Thyroid gland (tissue), 4 donors: Measurements from ENCODE around the gene MAGI3. TPM values are rescaled to one million over a fixed set of nuclear protein-coding genes. Genes with fewer than 3 reads are reported as not detected.
"Not testable (repeated sequence)": the region's sequence is repeated elsewhere in the genome, so short reads cannot be mapped to it uniquely, and the experiment has no call there.

Experiments used
- DNase-seq, 2 donors: peaks; one replicate each; pipeline ENCODE4 v3.0.0-alpha.2; 2019
- H3K27ac ChIP-seq, 3 donors: fragments of 200-600 bp; sonication (generic); 1 replicate in 2 of 3; 2 replicates in 1 of 3; pipeline ENCODE4 v1.5.1; 2016 to 2019; ENCODE audit warnings: mild to moderate bottlenecking in 1 of 3, moderate library complexity in 1 of 3
- H3K27me3 ChIP-seq: fragments of 200-600 bp; sonication (generic); one replicate; pipeline ENCODE4 v1.5.1; 2019
- H3K36me3 ChIP-seq, 2 donors: fragments of 200-600 bp; sonication (generic); one replicate each; pipeline ENCODE4 v1.5.1; 2016 to 2019
- H3K4me1 ChIP-seq, 2 donors: fragments of 200-600 bp; sonication (generic); one replicate each; pipeline ENCODE4 v1.5.1; 2017 to 2019
- H3K4me3 ChIP-seq, 3 donors: fragments of 200-600 bp; sonication (generic); replicated peaks in 1 of 3; 1 replicate in 2 of 3; 2 replicates in 1 of 3; pipeline ENCODE4 v1.5.1; 2016; ENCODE audit warnings: mild to moderate bottlenecking in 1 of 3
- H3K9me3 ChIP-seq: fragments of 200-600 bp; sonication (generic); one replicate; pipeline ENCODE4 v1.5.1; 2017
- POLR2A ChIP-seq, 2 donors: fragments of 450-650 bp; IDR thresholded peaks; one replicate each; pipeline ENCODE4 v1.6.1; 2017; ENCODE audit warnings: antibody characterized with exemption in 2 of 2, mild to moderate bottlenecking in 2 of 2, moderate library complexity in 1 of 2
- WGBS, 2 donors: methylation state at CpG; one replicate each; pipeline ENCODE4 v1.1.5; 2017; 5-methylcytosine and 5-hydroxymethylcytosine counted together
- intact Hi-C: fragments of 100-400 bp; cut with DNase I; formaldehyde crosslinking; loops from one replicate; pipeline ENCODE4 v1.15.1; 2023
- total RNA-seq, 4 donors: library from RNA; depleted of rRNA; stranded (reverse); fragments of >200 nt; gene quantifications; one replicate each; pipeline ENCODE4 v1.2.3, GENCODE V29; 2016
- TF ChIP-seq, protein P1 (sequence below), 6 experiments: fragments of 200-600 bp in 3 of 6; fragments of 450-650 bp in 3 of 6; sonication (generic) in 3 of 6; IDR thresholded peaks; one replicate each; pipeline ENCODE4 v1.5.1; 2016 to 2019; ENCODE audit warnings: antibody characterized with exemption in 6 of 6, mild to moderate bottlenecking in 2 of 6, inconsistent platforms in 1 of 6, moderate library complexity in 1 of 6

Gene MAGI3
- total RNA-seq, 4 donors from 2014 or later = 52.9 to 91.0 (median 61.9) TPM

DNA sequence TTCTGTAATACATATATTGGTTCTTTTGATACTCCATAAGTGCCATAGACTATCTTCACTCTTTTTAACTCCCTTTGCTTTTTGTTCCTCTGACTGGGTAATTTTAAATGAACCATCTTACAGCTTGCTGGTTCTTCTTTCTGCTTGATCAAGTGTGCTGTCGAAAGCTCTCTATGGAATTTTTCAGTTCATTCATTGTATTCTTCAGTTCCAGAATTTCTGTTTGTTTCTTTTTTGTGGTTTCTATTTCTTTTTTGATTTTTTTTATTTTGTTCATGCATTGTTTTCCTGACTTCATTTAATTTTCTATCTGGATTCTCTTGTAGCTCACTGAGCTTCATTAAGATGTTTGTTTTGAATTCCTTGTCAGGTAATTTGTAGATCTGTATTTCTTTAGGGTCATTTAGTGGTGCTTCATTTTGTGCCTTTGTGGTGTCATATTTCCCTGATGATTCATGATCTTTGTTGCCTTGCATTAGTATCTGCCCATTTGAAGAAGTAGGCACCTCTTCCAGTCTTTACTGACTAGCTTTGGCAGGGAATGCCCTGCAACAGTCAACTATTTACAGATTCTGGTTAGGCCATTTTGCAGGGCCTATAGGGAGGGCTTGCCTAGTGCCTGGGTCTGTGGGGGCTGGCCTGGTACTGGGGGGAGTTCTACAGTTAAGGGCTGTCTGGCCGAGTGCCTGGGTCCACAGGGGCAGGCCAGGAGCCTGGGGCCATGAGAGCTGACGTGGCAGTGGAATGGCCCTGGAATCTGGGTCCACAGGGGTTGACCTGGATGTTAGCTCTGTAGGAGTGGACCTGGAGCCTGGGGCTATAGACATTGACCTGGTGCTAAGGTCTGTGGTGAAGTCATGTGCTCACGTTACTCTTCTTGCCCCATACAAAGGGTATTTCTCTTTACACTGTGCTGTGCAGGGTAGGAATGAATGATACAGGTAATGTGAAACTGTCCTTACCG, 89.7 kb downstream of the MAGI3 start:
- no peak for DNase-seq
- H3K27me3 ChIP-seq = no peaks in the 10 kb centered on the region
- H3K36me3 ChIP-seq = no peaks in the 10 kb centered on the region
- intact Hi-C loops = no loop called here
- TF ChIP-seq, protein P1, sequence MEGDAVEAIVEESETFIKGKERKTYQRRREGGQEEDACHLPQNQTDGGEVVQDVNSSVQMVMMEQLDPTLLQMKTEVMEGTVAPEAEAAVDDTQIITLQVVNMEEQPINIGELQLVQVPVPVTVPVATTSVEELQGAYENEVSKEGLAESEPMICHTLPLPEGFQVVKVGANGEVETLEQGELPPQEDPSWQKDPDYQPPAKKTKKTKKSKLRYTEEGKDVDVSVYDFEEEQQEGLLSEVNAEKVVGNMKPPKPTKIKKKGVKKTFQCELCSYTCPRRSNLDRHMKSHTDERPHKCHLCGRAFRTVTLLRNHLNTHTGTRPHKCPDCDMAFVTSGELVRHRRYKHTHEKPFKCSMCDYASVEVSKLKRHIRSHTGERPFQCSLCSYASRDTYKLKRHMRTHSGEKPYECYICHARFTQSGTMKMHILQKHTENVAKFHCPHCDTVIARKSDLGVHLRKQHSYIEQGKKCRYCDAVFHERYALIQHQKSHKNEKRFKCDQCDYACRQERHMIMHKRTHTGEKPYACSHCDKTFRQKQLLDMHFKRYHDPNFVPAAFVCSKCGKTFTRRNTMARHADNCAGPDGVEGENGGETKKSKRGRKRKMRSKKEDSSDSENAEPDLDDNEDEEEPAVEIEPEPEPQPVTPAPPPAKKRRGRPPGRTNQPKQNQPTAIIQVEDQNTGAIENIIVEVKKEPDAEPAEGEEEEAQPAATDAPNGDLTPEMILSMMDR (IDR thresholded peaks at IDR 0.05) = no peak
- no peak for TF ChIP-seq POLR2A (IDR thresholded peaks at IDR 0.05)
- no peaks in the 10 kb centered on the region for H3K4me1 ChIP-seq
- no peaks in the 10 kb centered on the region for H3K9me3 ChIP-seq
- 84 to 99% methylated on average over 5 of the region's 5 CpGs for WGBS, 2 donors
- H3K4me3 ChIP-seq = no peak overlapping the region
- no peak overlapping the region for H3K27ac ChIP-seq

DNA sequence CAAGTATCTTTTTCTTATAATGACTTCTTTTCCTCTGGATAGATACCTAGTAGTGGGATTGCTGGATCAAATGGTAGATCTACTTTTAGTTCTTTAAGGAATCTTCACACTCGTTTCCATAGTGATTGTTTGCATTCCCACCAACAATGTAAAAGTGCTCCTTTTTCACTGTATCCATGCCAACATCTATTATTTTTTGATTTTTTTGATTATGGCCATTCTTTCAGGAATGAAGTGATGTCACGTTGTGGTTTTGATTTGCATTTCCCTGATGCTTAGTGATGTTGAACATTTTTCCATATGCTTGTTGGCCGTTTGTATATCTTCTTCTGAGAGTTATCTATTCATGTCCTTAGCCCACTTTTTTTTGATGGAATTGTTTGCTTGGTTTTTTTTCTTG, 94.8 kb downstream of the MAGI3 start:
- WGBS, 2 donors = 91 to 94% methylated on average over 3 of the region's 3 CpGs
- H3K27ac ChIP-seq, H3K36me3 ChIP-seq, H3K4me3 ChIP-seq, intact Hi-C loops, H3K4me1 ChIP-seq, H3K9me3 ChIP-seq, DNase-seq, H3K27me3 ChIP-seq: not testable (repeated sequence)

DNA sequence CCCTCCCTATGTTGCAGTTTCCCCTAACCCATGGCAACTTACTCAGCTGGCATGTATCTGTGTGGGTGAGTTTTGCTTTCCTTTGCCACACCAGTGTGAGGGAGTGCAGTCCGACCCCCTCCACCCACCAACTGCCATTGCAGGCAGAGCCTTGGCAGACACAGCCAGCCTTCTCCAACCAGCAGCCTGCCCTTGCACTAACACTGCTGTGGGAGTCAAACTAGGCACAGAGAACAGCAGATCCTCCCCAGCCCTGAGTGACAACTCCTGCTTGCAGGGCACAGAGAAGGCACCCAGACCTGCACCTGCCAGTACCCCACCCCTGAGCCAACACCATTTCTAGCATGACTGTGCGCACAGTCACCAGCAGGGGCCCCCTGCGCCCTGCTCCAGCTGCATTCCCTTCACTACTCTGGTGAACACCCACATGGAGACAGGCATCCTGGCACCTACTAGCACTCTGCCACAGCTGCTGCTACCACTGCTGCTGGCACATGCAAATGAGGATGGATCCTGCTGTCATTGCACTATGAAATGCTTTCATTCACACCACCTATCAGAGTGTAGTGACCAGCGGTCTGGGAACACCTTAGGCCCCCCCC, 98.4 kb downstream of the MAGI3 start:
- no peak for DNase-seq
- H3K27ac ChIP-seq = no peak overlapping the region
- TF ChIP-seq, protein P1 (IDR thresholded peaks at IDR 0.05) = no peak
- TF ChIP-seq POLR2A (IDR thresholded peaks at IDR 0.05) = no peak
- H3K4me3 ChIP-seq = no peak overlapping the region
- WGBS, 2 donors = 95 to 100% methylated on average over 2 to 4 of the region's 4 CpGs
- H3K4me1 ChIP-seq = no peaks in the 10 kb centered on the region
- no peaks in the 10 kb centered on the region for H3K9me3 ChIP-seq
- no peaks in the 10 kb centered on the region for H3K27me3 ChIP-seq
- intact Hi-C loops = no loop called here
- no peaks in the 10 kb centered on the region for H3K36me3 ChIP-seq

DNA sequence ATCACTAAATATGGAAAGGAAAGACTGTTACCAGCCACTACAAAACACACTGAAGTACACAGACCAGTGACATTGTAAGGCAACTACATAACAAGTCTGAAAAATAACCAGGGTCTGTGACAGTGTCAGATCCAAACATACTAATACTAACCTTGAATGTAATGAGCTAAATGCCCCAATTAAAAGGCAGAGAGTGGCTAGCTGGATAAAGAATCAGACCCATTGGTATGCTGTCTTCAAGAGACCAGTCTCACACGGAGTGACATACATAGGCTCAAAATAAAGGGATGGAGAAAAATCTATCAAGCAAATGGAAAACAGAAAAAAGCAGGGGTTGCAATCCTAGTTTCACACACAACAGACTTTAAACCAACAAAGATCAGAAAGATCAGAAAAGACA, 100.1 kb downstream of the MAGI3 start:
- no peaks in the 10 kb centered on the region for H3K27me3 ChIP-seq
- no peak for TF ChIP-seq POLR2A (IDR thresholded peaks at IDR 0.05)
- TF ChIP-seq, protein P1 (IDR thresholded peaks at IDR 0.05) = no peak
- WGBS, 2 donors = 95 to 98% methylated on average over 1 of the region's 1 CpG
- H3K9me3 ChIP-seq = no peaks in the 10 kb centered on the region
- no peaks in the 10 kb centered on the region for H3K4me1 ChIP-seq
- DNase-seq = no peak
- no peaks in the 10 kb centered on the region for H3K36me3 ChIP-seq
- H3K27ac ChIP-seq = no peak overlapping the region
- intact Hi-C loops = no loop called here
- H3K4me3 ChIP-seq = no peak overlapping the region

DNA sequence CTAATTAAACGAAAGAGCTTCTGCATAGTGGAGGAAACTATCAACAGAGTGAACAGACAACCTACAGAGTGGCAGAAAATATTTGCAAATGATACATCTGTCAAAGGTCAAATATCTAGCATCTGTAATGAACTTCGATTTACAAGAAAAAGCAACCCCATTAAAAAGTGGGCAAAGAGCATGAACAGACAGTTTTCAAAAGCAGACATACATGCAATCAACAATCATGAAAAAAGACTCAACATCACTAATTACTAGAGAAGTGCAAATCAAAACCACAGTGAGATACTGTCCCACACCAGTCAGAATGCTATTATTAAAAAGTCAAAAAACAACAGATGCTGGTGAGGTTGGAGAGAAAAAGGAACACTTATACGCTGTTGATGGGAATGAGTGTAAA, 103.2 kb downstream of the MAGI3 start:
- H3K4me3 ChIP-seq = no peak overlapping the region
- WGBS, 2 donors = 82 to 97% methylated on average over 3 of the region's 3 CpGs

More for the DNA sequence above, 103.2 kb downstream of the MAGI3 start:
- H3K9me3 ChIP-seq = no peaks in the 10 kb centered on the region
- intact Hi-C loops = no loop called here
- no peak for TF ChIP-seq POLR2A (IDR thresholded peaks at IDR 0.05)
- TF ChIP-seq, protein P1 (IDR thresholded peaks at IDR 0.05) = no peak
- H3K27ac ChIP-seq = no peak overlapping the region
- no peaks in the 10 kb centered on the region for H3K4me1 ChIP-seq
- no peaks in the 10 kb centered on the region for H3K27me3 ChIP-seq
- no peaks in the 10 kb centered on the region for H3K36me3 ChIP-seq
- no peak for DNase-seq
